SH-SY5Y (cell line): Measurements from ENCODE around the gene ZNF804B.

Experiments used
- GATA2 ChIP-seq: IDR thresholded peaks from 2 replicates; pipeline ENCODE4 v1.6.1; 2011; ENCODE audit warnings: mild to moderate bottlenecking, low read depth, low read length
- GATA3 ChIP-seq: IDR thresholded peaks from 2 replicates; pipeline ENCODE4 v1.6.1; 2011; ENCODE audit warnings: low read depth, mild to moderate bottlenecking, low read length, moderate library complexity

DNA sequence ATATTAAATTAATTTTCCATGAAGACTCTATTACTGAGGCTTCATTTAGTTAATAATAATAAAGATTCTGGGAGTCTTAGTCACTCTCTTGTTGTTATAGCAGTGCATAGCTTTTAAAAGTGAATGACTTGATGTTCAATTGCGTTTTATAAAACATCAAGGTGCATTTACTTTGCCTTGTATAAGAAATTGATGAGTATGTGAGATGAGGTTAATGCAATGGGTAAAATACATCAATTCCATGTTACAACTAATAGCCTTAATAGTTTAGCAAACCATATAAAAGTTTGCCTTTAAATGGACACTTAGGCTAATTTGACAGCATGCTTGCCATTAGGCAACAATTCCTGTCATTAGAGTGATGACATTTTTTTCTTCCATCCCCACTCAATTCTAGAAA lies 209.7 kb downstream of the ZNF804B start:
- no peak for TF ChIP-seq GATA2
- TF ChIP-seq GATA3: no peak
